ENCODE measurements around the gene BCAS3.
A peak's percentile ranks its signal among the peaks of the same experiment; 100 is the strongest.

Gene BCAS3

GRCh38 chr17:61139219-61139618 is 461.6 kb downstream of the BCAS3 start:
- TF ChIP-seq GATA3 (IDR thresholded peaks at IDR 0.05; ENCODE audit: low read depth, low read length) (no peak), GATA2 (IDR thresholded peaks at IDR 0.05; ENCODE audit: low read depth, low read length) (no peak)

- TF ChIP-seq GATA3 (IDR thresholded peaks at IDR 0.05; ENCODE audit: low read depth, low read length) (no peak), GATA2 (IDR thresholded peaks at IDR 0.05; ENCODE audit: low read depth, low read length) (no peak)
Measured at GRCh38 chr17:61140081-61140786, 462.6 kb downstream of the BCAS3 start.

DNA sequence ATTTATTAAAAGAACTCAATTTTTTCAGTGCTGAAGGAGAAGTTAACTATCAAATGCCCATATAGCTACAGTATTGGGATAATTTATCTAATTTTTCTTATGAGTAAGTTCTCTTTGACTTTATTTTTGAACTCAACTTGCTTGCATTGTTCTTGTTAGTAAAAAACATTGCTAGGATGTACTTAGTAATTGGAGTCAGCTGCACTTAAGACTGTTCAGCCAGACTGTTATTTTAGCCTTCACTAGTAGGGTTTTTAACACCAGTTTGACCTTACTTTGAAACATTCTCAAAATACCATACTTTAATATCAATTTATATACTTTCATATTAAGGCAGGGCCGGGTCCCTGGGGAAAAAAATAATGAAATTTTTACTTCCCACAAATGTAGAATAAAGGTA is 465.4 kb downstream of the BCAS3 start:
- TF ChIP-seq GATA2 (IDR thresholded peaks at IDR 0.05; ENCODE audit: low read depth, low read length) = no peak
- no peak for TF ChIP-seq GATA3 (IDR thresholded peaks at IDR 0.05; ENCODE audit: low read depth, low read length)

DNA sequence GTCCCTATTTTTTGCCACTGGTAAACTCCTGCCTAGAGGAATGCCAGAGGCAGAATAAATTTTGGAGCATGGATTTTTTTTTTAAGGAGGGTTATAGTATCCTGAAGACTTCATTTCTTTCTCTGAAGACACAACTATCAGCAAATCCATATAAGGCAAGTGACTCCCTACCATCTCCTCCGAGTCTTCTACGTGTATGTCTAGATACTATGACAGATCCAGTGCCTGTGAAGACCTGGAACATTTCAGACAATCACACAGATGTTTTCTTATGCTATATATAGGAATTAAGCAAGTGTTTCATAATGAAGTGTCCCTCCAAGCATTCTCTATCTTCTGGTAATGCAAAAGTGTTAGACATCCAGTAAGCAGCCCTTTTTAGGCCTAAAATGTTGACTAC is 466.5 kb downstream of the BCAS3 start:
- no peak for TF ChIP-seq GATA2 (IDR thresholded peaks at IDR 0.05; ENCODE audit: low read depth, low read length)
- TF ChIP-seq GATA3 (IDR thresholded peaks at IDR 0.05; ENCODE audit: low read depth, low read length) = no peak

GRCh38 chr17:61144617-61145564 is 467.2 kb downstream of the BCAS3 start:
- TF ChIP-seq GATA3 (IDR thresholded peaks at IDR 0.05; ENCODE audit: low read depth, low read length) = peak; percentile 97
- TF ChIP-seq GATA2 (IDR thresholded peaks at IDR 0.05; ENCODE audit: low read depth, low read length) = peak; percentile 92

DNA sequence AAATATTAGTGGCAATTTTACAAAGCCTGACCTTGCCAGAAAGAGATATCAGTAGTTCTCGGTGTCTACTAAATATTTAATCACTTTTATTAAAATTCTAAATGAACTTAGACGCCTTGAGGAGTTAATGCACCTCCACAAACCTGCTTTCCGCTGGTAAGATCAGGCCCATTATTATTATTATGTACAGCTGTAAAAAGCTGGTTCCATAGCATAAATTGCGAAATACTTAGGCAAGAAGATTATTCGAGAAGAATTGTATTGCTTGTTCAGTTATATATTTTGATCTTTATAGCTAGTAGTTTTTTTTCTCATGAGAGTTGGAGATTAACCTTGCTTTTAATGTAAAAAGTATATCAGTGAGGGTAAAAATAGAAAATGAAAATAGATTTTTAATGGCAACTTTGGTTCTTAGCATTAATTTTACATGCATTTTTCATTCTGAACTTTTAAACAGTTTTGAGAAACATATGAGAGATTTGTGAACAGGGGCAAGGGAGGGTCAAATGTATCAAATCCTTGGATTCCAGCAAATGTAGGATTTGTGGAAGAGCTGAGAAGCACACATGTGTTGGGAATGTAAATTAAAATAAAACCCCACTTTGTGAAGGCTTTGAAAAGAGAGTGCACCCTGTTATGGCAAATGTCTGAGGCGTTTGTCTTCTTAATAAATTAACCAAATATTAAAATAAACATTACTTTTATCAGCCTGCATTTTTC is 471.6 kb downstream of the BCAS3 start:
- no peak for TF ChIP-seq GATA2 (IDR thresholded peaks at IDR 0.05; ENCODE audit: low read depth, low read length)
- TF ChIP-seq GATA3 (IDR thresholded peaks at IDR 0.05; ENCODE audit: low read depth, low read length) = no peak

DNA sequence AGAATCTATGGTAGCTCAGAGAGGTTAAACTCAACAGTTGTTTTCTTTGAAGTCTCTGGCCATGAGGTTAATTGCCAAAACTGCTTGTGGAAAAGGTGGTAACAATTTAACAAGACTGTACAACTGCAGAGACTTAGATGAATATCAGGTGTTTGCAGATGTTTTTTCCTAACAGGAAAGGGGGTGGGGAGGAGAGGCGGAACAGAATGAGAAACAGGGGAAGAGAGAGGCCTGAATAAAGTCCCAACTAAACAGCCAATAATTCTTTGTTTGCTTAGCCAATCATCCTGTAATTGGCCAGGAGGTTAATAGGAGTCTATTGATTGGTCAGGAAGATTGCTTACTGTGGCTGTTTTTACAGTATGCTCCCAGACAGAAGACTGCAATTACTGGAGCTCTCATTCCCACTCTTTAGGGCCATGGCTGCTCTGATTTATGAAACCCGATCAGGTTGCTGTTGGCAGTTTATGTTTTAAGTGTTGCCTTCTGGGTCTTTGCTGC is 472.3 kb downstream of the BCAS3 start:
- TF ChIP-seq GATA2 (IDR thresholded peaks at IDR 0.05; ENCODE audit: low read depth, low read length) (peak; percentile 73), GATA3 (IDR thresholded peaks at IDR 0.05; ENCODE audit: low read depth, low read length) (peak; percentile 68)

GRCh38 chr17:61150686-61151299 is 473.1 kb downstream of the BCAS3 start:
- no peak for TF ChIP-seq GATA2 (IDR thresholded peaks at IDR 0.05; ENCODE audit: low read depth, low read length)
- no peak for TF ChIP-seq GATA3 (IDR thresholded peaks at IDR 0.05; ENCODE audit: low read depth, low read length)

DNA sequence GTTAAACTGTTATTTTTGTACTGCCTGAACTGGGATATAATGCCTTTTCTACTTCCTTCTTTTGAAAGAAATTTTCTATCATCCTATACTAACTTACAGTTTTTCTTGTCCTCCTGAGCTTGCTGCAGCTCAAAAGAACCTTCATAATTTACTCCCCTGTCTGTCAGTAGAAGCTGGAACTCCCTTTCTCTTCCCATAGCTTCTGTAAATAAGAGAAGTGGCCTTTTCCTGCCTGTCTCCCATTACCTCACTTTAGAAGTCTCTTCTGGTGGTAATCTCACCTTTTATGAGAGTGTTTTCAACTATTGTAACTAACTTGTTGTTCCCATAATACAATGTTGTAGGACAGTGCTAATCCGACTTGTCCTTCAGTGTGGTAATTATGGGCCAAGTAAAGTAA is 475.2 kb downstream of the BCAS3 start:
- TF ChIP-seq GATA3 (IDR thresholded peaks at IDR 0.05; ENCODE audit: low read depth, low read length) (no peak), GATA2 (IDR thresholded peaks at IDR 0.05; ENCODE audit: low read depth, low read length) (no peak)

DNA sequence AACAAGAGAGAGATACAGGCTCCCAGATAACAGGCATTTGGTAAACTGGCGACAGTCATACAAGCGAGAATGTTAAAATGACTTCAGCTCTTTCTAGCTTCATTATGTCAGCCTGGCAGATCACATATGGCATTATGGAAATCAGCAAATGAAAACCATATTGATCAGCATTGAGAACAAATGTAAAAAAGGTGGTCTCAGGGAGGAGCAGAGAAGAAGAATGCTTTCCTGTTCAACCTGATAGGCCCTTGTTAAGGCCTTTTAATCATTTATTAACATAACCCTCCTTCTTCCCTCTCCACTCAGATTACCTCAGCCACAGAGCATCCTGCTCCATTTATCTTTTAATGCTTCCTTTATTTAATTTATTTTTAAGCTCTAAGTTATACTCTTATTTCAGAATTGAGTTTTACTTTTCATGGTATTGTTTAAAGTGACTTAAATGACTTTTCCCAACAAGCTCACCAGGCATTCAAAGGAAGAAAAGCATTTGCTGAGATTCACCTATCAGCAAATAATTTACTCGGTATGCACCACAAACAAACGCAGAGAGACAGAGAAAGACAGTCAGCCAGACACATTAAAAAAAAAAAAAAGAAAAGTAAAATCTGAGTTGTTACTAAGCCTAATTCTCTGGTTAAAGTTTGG is 478.1 kb downstream of the BCAS3 start:
- TF ChIP-seq GATA3 (IDR thresholded peaks at IDR 0.05; ENCODE audit: low read depth, low read length) = 0 out of 2 replicates have a peak, but pooled peaks have one; percentile 45
- TF ChIP-seq GATA2 (IDR thresholded peaks at IDR 0.05; ENCODE audit: low read depth, low read length) = peak; percentile 62

DNA sequence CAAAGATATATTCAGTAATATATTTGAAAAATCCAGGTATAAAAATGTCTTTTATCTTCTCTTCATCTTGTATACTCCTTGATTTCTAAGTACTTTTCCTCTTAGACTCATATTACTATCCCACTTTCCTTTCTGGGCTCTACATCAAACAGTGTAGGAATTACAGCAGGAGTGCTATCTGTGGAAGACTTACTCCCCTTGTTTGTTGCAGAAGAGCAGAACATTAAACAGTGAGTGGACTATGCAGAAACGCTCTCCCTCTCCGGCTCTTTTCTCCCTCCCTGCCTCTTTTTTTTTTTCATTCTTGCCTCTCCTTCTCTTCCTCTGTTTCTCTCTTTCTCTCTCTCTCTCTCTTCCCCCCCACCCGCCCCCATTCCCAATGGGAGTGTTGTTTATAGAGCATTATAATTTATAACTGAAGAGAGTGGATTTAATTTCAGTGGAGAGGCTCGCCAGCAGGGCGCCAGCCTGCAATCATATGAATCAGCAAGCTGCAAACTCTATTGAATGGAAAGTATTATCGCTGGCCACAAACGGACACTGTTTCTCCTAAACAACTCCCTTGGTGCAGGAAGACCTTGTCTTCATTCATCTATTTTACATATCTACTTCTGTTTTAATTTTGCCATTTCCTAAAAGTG is 479.7 kb downstream of the BCAS3 start:
- TF ChIP-seq GATA3 (IDR thresholded peaks at IDR 0.05; ENCODE audit: low read depth, low read length) = no peak
- TF ChIP-seq GATA2 (IDR thresholded peaks at IDR 0.05; ENCODE audit: low read depth, low read length) = peak; percentile 79

DNA sequence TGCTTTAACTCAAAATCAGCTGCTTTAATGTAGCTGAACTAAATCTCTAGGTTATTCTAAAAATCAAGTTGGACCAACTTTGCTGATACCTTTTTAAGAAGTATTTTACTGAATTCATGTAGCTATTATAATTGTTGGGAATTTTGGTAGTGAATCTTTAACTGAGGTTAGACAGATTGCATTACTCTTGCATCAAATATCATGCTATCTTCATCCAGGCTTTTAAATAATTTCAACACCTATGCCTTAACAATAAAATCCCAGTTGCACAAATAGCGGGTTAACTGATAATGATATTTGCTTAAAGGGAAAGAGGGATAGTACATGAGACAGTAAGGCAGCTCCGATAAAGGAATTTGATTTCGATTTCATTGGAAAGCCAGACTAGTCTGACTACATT is 480.7 kb downstream of the BCAS3 start:
- TF ChIP-seq GATA3 (IDR thresholded peaks at IDR 0.05; ENCODE audit: low read depth, low read length) = no peak
- no peak for TF ChIP-seq GATA2 (IDR thresholded peaks at IDR 0.05; ENCODE audit: low read depth, low read length)

Measured in SH-SY5Y (cell line).